ENCODE results near the gene ASB1.

GRCh38 chr2:238380785-238381184 is 45.9 kb upstream of the ASB1 start:
- TF ChIP-seq POLR2AphosphoS5 (IDR thresholded peaks at IDR 0.05; ENCODE audit: low read depth, low read length): no peak
- TF ChIP-seq POLR2A (IDR thresholded peaks at IDR 0.05; ENCODE audit: low read depth, low read length): no peak
- TF ChIP-seq PAX5 (IDR thresholded peaks at IDR 0.05; ENCODE audit: insufficient read depth, low read length, severe bottlenecking): no peak

Data from GM12891 (cell line).